ENCODE results near the gene AMOTL1. TPM values are rescaled to one million over a fixed set of nuclear protein-coding genes. Genes with fewer than 3 reads are reported as not detected.

Gene AMOTL1
- polyA plus RNA-seq, 1 of the 3 experiments (the other 2 are of a cell fraction): 10.7 TPM

- TF ChIP-seq REST (IDR thresholded peaks at IDR 0.05; ENCODE audit: low read depth, low read length): no peak
- no peak for TF ChIP-seq IRF3 (IDR thresholded peaks at IDR 0.05; ENCODE audit: low read depth, low read length)
Measured at GRCh38 chr11:94760296-94760695, 7.9 kb upstream of the AMOTL1 start (continued).

GRCh38 chr11:94762208-94762607 is 5.9 kb upstream of the AMOTL1 start:
- H3K79me2 ChIP-seq (ENCODE audit: insufficient read depth): no peaks in the 10 kb centered on the region
- no peaks in the 10 kb centered on the region for H3K36me3 ChIP-seq (replicated peaks in 1 of 2; ENCODE audit: control insufficient read depth in 1 of 2, insufficient read depth in 2 of 2, low read length in 1 of 2)
- H3K27ac ChIP-seq (ENCODE audit: low read depth in 2 of 2, low read length in 1 of 2): no peak overlapping the region
- no peak overlapping the region for H3K4me2 ChIP-seq
- CTCF ChIA-PET: interaction anchor here (0.6 to 8.6 kb wide), 11 partner anchors 9 to 1573 kb away, joined by 3 to 87 read pairs (median 3); no protein-coding TSS in a partner anchor
- no peak overlapping the region for H3K9ac ChIP-seq
- no peak overlapping the region for H3K4me3 ChIP-seq (ENCODE audit: low read depth in 2 of 2, low read length in 1 of 2)
- no peaks in the 10 kb centered on the region for H4K20me1 ChIP-seq (ENCODE audit: insufficient read depth)
- POLR2A ChIA-PET: no interaction called here
- no peaks in the 10 kb centered on the region for H3K9me3 ChIP-seq
- no peak overlapping the region for H2AFZ ChIP-seq (ENCODE audit: low read depth)
- peak; percentile 62 for TF ChIP-seq RAD21 (IDR thresholded peaks at IDR 0.05; ENCODE audit: low read length)
- peak; percentile 45 for TF ChIP-seq SMC3 (IDR thresholded peaks at IDR 0.05; ENCODE audit: low read depth, low read length)
- no peak for TF ChIP-seq JUND (IDR thresholded peaks at IDR 0.05)
- TF ChIP-seq CTCF (IDR thresholded peaks at IDR 0.05): peak; percentile 49
- 83% methylated on average over 1 of the region's 1 CpG for WGBS (ENCODE audit: low lambda C conversion rate)
- no peak for DNase-seq
- no peaks in the 10 kb centered on the region for H3K9me2 ChIP-seq
- peaks cover 4% of the 10 kb centered on the region for H3F3A ChIP-seq (replicated peaks; ENCODE audit: insufficient read depth)
- H3K4me1 ChIP-seq (ENCODE audit: control insufficient read depth in 1 of 2, insufficient read depth in 2 of 2, low read depth in 1 of 2, low read length in 1 of 2): peaks cover 0 to 4% of the 10 kb centered on the region in 2 experiments; a peak in 3 of 4 replicates
- H3K27me3 ChIP-seq (ENCODE audit: insufficient read depth): no peaks in the 10 kb centered on the region

- H3K4me3 ChIP-seq (ENCODE audit: low read depth in 2 of 2, low read length in 1 of 2): no peak overlapping the region
- no peaks in the 10 kb centered on the region for H3K9me3 ChIP-seq
- WGBS (ENCODE audit: low lambda C conversion rate): 100% methylated on average over 2 of the region's 2 CpGs
- H3F3A ChIP-seq (replicated peaks; ENCODE audit: insufficient read depth): peaks cover 11% of the 10 kb centered on the region
- no peak overlapping the region for H3K9ac ChIP-seq
- no peak for TF ChIP-seq SMC3 (IDR thresholded peaks at IDR 0.05; ENCODE audit: low read depth, low read length)
- no peak overlapping the region for H2AFZ ChIP-seq (ENCODE audit: low read depth)
- no peak overlapping the region for H3K4me2 ChIP-seq
- POLR2A ChIA-PET: no interaction called here
- H3K27ac ChIP-seq (ENCODE audit: low read depth in 2 of 2, low read length in 1 of 2): no peak overlapping the region
- H3K36me3 ChIP-seq (replicated peaks in 1 of 2; ENCODE audit: control insufficient read depth in 1 of 2, insufficient read depth in 2 of 2, low read length in 1 of 2): no peaks in the 10 kb centered on the region
- H3K79me2 ChIP-seq (ENCODE audit: insufficient read depth): no peaks in the 10 kb centered on the region
- H3K4me1 ChIP-seq (ENCODE audit: control insufficient read depth in 1 of 2, insufficient read depth in 2 of 2, low read depth in 1 of 2, low read length in 1 of 2): peaks cover 5 to 10% of the 10 kb centered on the region in 2 experiments; a peak in 3 of 4 replicates
- no peak for DNase-seq
- no peaks in the 10 kb centered on the region for H4K20me1 ChIP-seq (ENCODE audit: insufficient read depth)
- H3K27me3 ChIP-seq (ENCODE audit: insufficient read depth): no peaks in the 10 kb centered on the region
- CTCF ChIA-PET: interaction anchor here (0.6 to 8.6 kb wide), 3 partner anchors 21 to 139 kb away, joined by 3 to 87 read pairs (median 17); no protein-coding TSS in a partner anchor
- no peaks in the 10 kb centered on the region for H3K9me2 ChIP-seq
Measured at GRCh38 chr11:94762995-94763394, 5.2 kb upstream of the AMOTL1 start.
